H9 (cell line): ENCODE measurements around the gene KAZN. TPM values are rescaled to one million over a fixed set of nuclear protein-coding genes. Genes with fewer than 3 reads are reported as not detected.
A peak's percentile ranks its signal among the peaks of the same experiment; 100 is the strongest.

Source experiments
- DNase-seq: peaks from one replicate; pipeline ENCODE4 v3.0.0-alpha.2; 2017
- H2AFZ ChIP-seq: one replicate; pipeline ENCODE4 v1.6.1; 2013; ENCODE audit warnings: mild to moderate bottlenecking, low read length, control low read depth, moderate library complexity
- H2AK5ac ChIP-seq: 2 replicates; pipeline ENCODE4 v1.6.1; 2013; ENCODE audit warnings: low read length, control low read depth, mixed read lengths; ENCODE audit not compliant: insufficient read length
- H2BK120ac ChIP-seq: one replicate; pipeline ENCODE4 v1.6.1; 2013; ENCODE audit warnings: low read depth, mild to moderate bottlenecking, low read length, control low read depth, inconsistent platforms; ENCODE audit not compliant: poor library complexity, severe bottlenecking
- H2BK12ac ChIP-seq: 2 replicates; pipeline ENCODE4 v1.6.1; 2013; ENCODE audit warnings: low read length, control low read depth, mixed read lengths, low read depth; ENCODE audit not compliant: insufficient read length
- H2BK15ac ChIP-seq: 2 replicates; pipeline ENCODE4 v1.6.1; 2013; ENCODE audit warnings: low read depth, low read length, control low read depth
- H2BK20ac ChIP-seq: one replicate; pipeline ENCODE4 v1.6.1; 2013; ENCODE audit warnings: low read depth, mild to moderate bottlenecking, low read length, control low read depth, inconsistent platforms; ENCODE audit not compliant: poor library complexity, severe bottlenecking
- H2BK5ac ChIP-seq: 2 replicates; pipeline ENCODE4 v1.6.1; 2013; ENCODE audit warnings: low read length, control low read depth, mixed read lengths; ENCODE audit not compliant: insufficient read length
- H3K14ac ChIP-seq: 2 replicates; pipeline ENCODE4 v1.6.1; 2013; ENCODE audit warnings: low read length, control low read depth; ENCODE audit not compliant: insufficient read depth
- H3K18ac ChIP-seq: 2 replicates; pipeline ENCODE4 v1.6.1; 2013; ENCODE audit warnings: low read depth, mild to moderate bottlenecking, mixed read lengths, low read length, control low read depth; ENCODE audit not compliant: insufficient read length
- H3K23ac ChIP-seq: 2 replicates; pipeline ENCODE4 v1.6.1; 2013; ENCODE audit warnings: low read length, control low read depth, mixed read lengths, low read depth; ENCODE audit not compliant: insufficient read length
- H3K23me2 ChIP-seq: 2 replicates; pipeline ENCODE4 v1.6.1; 2013; ENCODE audit warnings: low read depth, mild to moderate bottlenecking, mixed read lengths, low read length, control low read depth; ENCODE audit not compliant: insufficient read length, poor library complexity, severe bottlenecking
- H3K27ac ChIP-seq: 2 replicates; pipeline ENCODE4 v1.5.1; 2013; ENCODE audit warnings: low read length, control low read depth, mixed read lengths, low read depth; ENCODE audit not compliant: insufficient read length
- H3K27me3 ChIP-seq: 2 replicates; pipeline ENCODE4 v1.6.1; 2013; ENCODE audit warnings: low read length, control low read depth, inconsistent platforms; ENCODE audit not compliant: insufficient read depth
- H3K4ac ChIP-seq: 2 replicates; pipeline ENCODE4 v1.6.1; 2013; ENCODE audit warnings: low read depth, mild to moderate bottlenecking, control low read depth, inconsistent platforms, low read length, moderate library complexity
- H3K4me1 ChIP-seq: 2 replicates; pipeline ENCODE4 v1.6.1; 2013; ENCODE audit warnings: low read length, control low read depth, inconsistent platforms; ENCODE audit not compliant: insufficient read depth
- H3K4me2 ChIP-seq: 2 replicates; pipeline ENCODE4 v1.6.1; 2013; ENCODE audit warnings: low read length, control low read depth, mixed read lengths; ENCODE audit not compliant: insufficient read length, insufficient read depth
- H3K56ac ChIP-seq: 2 replicates; pipeline ENCODE4 v1.6.1; 2013; ENCODE audit warnings: low read depth, mild to moderate bottlenecking, mixed read lengths, low read length, control low read depth; ENCODE audit not compliant: insufficient read length
- H3K79me1 ChIP-seq: 2 replicates; pipeline ENCODE4 v1.6.1; 2013; ENCODE audit warnings: low read depth, mild to moderate bottlenecking, moderate library complexity, low read length, control low read depth, inconsistent platforms; ENCODE audit not compliant: insufficient read depth, poor library complexity, severe bottlenecking
- H3K79me2 ChIP-seq: 2 replicates; pipeline ENCODE4 v1.6.1; 2013; ENCODE audit warnings: low read length, control low read depth, inconsistent platforms; ENCODE audit not compliant: insufficient read depth
- H3K9ac ChIP-seq: 2 replicates; pipeline ENCODE4 v1.6.1; 2013; ENCODE audit warnings: low read length, control low read depth, mixed read lengths; ENCODE audit not compliant: insufficient read length; ENCODE audit errors: extremely low read depth
- H3K9me3 ChIP-seq: one replicate; pipeline ENCODE4 v1.6.1; 2013; ENCODE audit warnings: low read depth, low read length, inconsistent platforms; ENCODE audit not compliant: control insufficient read depth
- H3T11ph ChIP-seq: one replicate; pipeline ENCODE4 v1.6.1; 2013; ENCODE audit warnings: mild to moderate bottlenecking, low read length, control low read depth, inconsistent platforms
- H4K20me1 ChIP-seq: one replicate; pipeline ENCODE4 v1.6.1; 2013; ENCODE audit not compliant: control insufficient read depth, insufficient read length, insufficient read depth
- H4K5ac ChIP-seq: 2 replicates; pipeline ENCODE4 v1.6.1; 2013; ENCODE audit warnings: low read depth, mild to moderate bottlenecking, mixed read lengths, low read length, control low read depth; ENCODE audit not compliant: insufficient read length
- H4K8ac ChIP-seq: replicated peaks from 2 replicates; pipeline ENCODE4 v1.6.1; 2013; ENCODE audit warnings: low read length, control low read depth, mixed read lengths, low read depth; ENCODE audit not compliant: insufficient read length
- H4K91ac ChIP-seq: 2 replicates; pipeline ENCODE4 v1.6.1; 2013; ENCODE audit warnings: low read depth, mild to moderate bottlenecking, moderate library complexity, mixed read lengths, low read length, control low read depth; ENCODE audit not compliant: insufficient read length
- H3K27ac Mint-ChIP-seq, 3 experiments: 2 replicates in 2 of 3; 3 replicates in 1 of 3; pipeline ENCODE4 v1.8.0; 2020 to 2021; ENCODE audit warnings: mixed read lengths in 3 of 3, mild to moderate bottlenecking in 1 of 3, moderate library complexity in 1 of 3
- H3K27me3 Mint-ChIP-seq: 2 replicates; pipeline ENCODE4 v1.8.0; 2021; ENCODE audit warnings: low read depth, mild to moderate bottlenecking, moderate library complexity, mixed read lengths
- H3K36me3 Mint-ChIP-seq, 3 experiments: 2 replicates in 2 of 3; 3 replicates in 1 of 3; pipeline ENCODE4 v1.8.0; 2020 to 2021; ENCODE audit warnings: low read depth in 3 of 3, mixed read lengths in 3 of 3; ENCODE audit not compliant: insufficient read depth in 1 of 3
- H3K4me1 Mint-ChIP-seq, 2 experiments: 2 replicates each; pipeline ENCODE4 v1.8.0; 2020; ENCODE audit warnings: mixed read lengths in 2 of 2
- H3K4me3 Mint-ChIP-seq, 2 experiments: 2 replicates in 1 of 2; 3 replicates in 1 of 2; pipeline ENCODE4 v1.8.0; 2020 to 2021; ENCODE audit warnings: mild to moderate bottlenecking in 2 of 2, mixed read lengths in 2 of 2, moderate library complexity in 1 of 2
- H3K9me3 Mint-ChIP-seq, 2 experiments: 2 replicates in 1 of 2; 3 replicates in 1 of 2; pipeline ENCODE4 v1.8.0; 2020; ENCODE audit warnings: mild to moderate bottlenecking in 2 of 2, mixed read lengths in 2 of 2, moderate library complexity in 1 of 2
- WGBS: extraction: QIAGEN DNeasy Blood & Tissue Kit; methylation state at CpG from one replicate; pipeline ENCODE4 v1.1.7; 2013; ENCODE audit warnings: missing lambda C conversion rate, low lambda C conversion rate, mixed read lengths; ENCODE audit not compliant: insufficient read length; ENCODE audit errors: extremely low coverage; 5-methylcytosine and 5-hydroxymethylcytosine counted together
- total RNA-seq: library from RNA; stranded (reverse); gene quantifications from 2 replicates; pipeline ENCODE4 v1.2.1, GENCODE V29; 2021
- TF ChIP-seq, protein P1 (sequence below): fragments of 200-600 bp; sonication (generic); conservative IDR thresholded peaks from 3 replicates; pipeline ENCODE4 v1.8.0; 2021; ENCODE audit warnings: antibody characterized with exemption, mild to moderate bottlenecking

The KAZN gene
- total RNA-seq, 1 experiment from 2014 or later: 7.6 TPM

- peaks cover 5 to 7% (median 6%) of the 10 kb centered on the region in 3 experiments; a peak in 5 of 7 replicates for H3K36me3 Mint-ChIP-seq
- peak overlapping the region in 1 of 3 experiments; percentile 13; a peak in 2 of 7 replicates for H3K27ac Mint-ChIP-seq
- no peaks in the 10 kb centered on the region for H3K79me1 ChIP-seq
- H4K8ac ChIP-seq: no peak overlapping the region
- H3K4me1 Mint-ChIP-seq: peaks cover 20 to 21% of the 10 kb centered on the region in 2 experiments
- H2BK15ac ChIP-seq: no peak overlapping the region
- H3T11ph ChIP-seq: no peak overlapping the region
- H3K79me2 ChIP-seq: no peaks in the 10 kb centered on the region
- peaks cover 2% of the 10 kb centered on the region; the same call in 1 of the 2 replicates for H3K4me1 ChIP-seq
- H3K56ac ChIP-seq: no peak overlapping the region
- no peak overlapping the region for H3K9ac ChIP-seq
- H4K91ac ChIP-seq: no peak overlapping the region
- WGBS: no CpG with 5 or more reads among the region's 3 CpGs
- H2AK5ac ChIP-seq: no peak overlapping the region
- H3K27me3 Mint-ChIP-seq: peaks cover 5% of the 10 kb centered on the region
- peaks cover 6% of the 10 kb centered on the region in 2 experiments for H3K9me3 Mint-ChIP-seq
- no peaks in the 10 kb centered on the region for H3K23me2 ChIP-seq
- H2BK20ac ChIP-seq: no peak overlapping the region
- no peak overlapping the region for H3K4me2 ChIP-seq
- no peak overlapping the region for H3K23ac ChIP-seq
- H2AFZ ChIP-seq: no peak overlapping the region
- no peak for DNase-seq
- H4K20me1 ChIP-seq: no peaks in the 10 kb centered on the region
- no peak overlapping the region for H3K27ac ChIP-seq
- H3K4ac ChIP-seq: no peak overlapping the region
- no peak overlapping the region for H2BK5ac ChIP-seq
- no peak overlapping the region for H3K14ac ChIP-seq
- no peaks in the 10 kb centered on the region for H3K27me3 ChIP-seq
- H2BK12ac ChIP-seq: no peak overlapping the region
- no peak overlapping the region for H2BK120ac ChIP-seq
- H3K4me3 Mint-ChIP-seq: no peak overlapping the region
- TF ChIP-seq, protein P1, sequence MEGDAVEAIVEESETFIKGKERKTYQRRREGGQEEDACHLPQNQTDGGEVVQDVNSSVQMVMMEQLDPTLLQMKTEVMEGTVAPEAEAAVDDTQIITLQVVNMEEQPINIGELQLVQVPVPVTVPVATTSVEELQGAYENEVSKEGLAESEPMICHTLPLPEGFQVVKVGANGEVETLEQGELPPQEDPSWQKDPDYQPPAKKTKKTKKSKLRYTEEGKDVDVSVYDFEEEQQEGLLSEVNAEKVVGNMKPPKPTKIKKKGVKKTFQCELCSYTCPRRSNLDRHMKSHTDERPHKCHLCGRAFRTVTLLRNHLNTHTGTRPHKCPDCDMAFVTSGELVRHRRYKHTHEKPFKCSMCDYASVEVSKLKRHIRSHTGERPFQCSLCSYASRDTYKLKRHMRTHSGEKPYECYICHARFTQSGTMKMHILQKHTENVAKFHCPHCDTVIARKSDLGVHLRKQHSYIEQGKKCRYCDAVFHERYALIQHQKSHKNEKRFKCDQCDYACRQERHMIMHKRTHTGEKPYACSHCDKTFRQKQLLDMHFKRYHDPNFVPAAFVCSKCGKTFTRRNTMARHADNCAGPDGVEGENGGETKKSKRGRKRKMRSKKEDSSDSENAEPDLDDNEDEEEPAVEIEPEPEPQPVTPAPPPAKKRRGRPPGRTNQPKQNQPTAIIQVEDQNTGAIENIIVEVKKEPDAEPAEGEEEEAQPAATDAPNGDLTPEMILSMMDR: no peak
- no peak overlapping the region for H3K18ac ChIP-seq
- H4K5ac ChIP-seq: no peak overlapping the region
- H3K9me3 ChIP-seq: peaks cover 8% of the 10 kb centered on the region
These were observed 78.9 kb downstream of the KAZN start for GRCh38 chr1:14677292-14677971.
